Measurements from ENCODE around the gene MAVS.

Gene MAVS

GRCh38 chr20:3846740-3847428, at the start of gene MAVS:
MAVS (plus strand) TSS chr20:3846834; CDS start chr20:3854625, 7,791 bp downstream.
- DNase-seq: peak; percentile 62

DNA sequence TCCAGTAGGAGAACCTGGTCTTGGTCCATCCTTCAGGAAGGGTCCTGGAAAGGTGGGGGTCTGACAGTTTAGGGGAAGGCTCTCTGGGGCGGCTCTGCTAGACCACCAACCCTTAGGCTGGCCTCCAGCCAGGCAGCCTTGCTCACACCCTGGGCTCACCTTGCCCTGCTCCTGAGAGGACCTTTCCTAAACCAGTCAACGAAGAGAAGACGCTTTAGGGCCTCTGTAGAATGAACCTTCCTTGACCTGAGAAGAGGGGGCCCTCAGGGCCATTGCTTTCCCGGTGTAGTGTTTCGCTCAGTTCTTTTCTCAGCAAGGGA, 49.4 kb upstream of the MAVS start:
- DNase-seq: no peak

GRCh38 chr20:3797592-3798372, 48.9 kb upstream of the MAVS start:
- no peak for DNase-seq

DNA sequence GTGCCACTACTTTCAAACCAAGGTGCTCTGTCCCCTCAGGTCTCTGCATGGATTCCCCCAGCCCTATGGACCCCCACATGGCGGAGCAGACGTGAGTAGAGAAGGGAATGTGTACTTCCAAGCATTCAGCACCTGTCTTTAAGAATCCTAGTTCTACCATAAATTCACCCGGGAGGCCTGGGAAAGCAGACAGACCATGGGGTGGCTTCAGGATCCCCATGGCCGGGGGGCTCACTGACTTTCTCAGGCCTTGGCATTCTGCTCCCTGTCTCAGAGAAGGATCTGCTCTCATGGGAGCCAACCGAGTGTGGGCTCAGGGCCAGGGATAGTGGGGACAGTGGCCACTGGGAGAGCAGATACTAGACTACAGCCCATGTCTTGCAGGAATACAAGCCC, 48.3 kb upstream of the MAVS start:
- DNase-seq: no peak

- DNase-seq: no peak
Measured at GRCh38 chr20:3798908-3799248, 47.8 kb upstream of the MAVS start.

GRCh38 chr20:3800256-3800877, 46.3 kb upstream of the MAVS start:
- DNase-seq: no peak

GRCh38 chr20:3800878-3801260, 45.8 kb upstream of the MAVS start:
- no peak for DNase-seq

- no peak for DNase-seq
Measured at GRCh38 chr20:3801299-3801698, 45.3 kb upstream of the MAVS start.

DNA sequence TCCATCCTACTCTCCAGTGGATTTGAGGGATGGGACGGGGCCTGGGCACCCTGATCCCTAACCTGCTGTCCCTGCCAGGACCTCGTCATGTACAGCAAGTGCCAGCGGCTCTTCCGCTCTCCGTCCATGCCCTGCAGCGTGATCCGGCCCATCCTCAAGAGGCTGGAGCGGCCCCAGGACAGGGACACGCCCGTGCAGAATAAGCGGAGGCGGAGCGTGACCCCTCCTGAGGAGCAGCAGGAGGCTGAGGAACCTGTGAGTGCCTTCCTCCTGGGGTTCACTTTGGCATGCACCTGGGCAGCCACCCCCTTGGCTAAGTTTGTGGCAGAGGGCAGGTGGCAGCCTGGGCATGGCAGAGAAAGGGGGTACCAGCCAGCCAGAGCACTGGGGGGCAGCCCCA, 44.8 kb upstream of the MAVS start:
- DNase-seq: no peak

- DNase-seq: no peak
Measured at GRCh38 chr20:3802524-3803239, 44.0 kb upstream of the MAVS start.

DNA sequence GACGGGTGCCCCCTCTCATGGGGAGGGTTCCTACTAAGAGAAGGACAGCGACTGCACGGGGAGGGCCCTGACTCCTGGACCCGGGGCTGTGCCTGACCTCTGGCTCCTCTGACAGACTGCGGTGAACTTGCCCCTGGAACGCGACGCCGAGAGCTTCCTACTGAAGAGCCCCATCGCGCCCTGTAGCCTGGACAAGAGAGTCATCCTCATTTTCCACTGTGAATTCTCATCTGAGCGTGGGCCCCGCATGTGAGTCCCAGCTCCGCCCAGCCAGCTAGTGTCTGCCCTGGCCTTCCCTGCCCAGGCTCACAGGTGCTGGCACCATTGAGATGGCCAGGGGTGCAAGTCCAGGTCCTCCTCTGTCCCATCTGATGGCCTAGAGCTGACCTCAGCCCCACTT, 43.3 kb upstream of the MAVS start:
- no peak for DNase-seq

DNA sequence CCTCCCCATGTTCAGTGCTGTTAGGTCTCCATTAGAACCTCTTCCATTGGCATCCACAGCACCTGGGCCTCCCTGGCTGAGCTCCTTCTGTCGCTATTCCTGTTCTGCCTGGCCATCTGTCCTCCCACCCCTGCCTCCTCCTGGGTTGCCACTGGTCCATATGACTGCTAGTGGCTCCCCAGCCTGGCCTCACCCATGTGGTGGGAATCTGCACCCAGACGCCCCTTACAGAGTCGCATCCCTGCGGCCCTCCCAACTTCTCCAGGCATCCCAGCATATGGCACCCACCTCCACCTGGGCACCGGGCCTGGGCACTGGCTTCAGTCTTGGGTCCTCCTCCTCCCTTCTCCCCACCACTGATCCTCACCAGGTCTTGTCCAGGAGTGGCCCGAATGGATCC, 42.8 kb upstream of the MAVS start:
- DNase-seq: no peak

- DNase-seq: no peak
Measured at GRCh38 chr20:3804254-3804751, 42.3 kb upstream of the MAVS start.

GRCh38 chr20:3804781-3805180, 41.9 kb upstream of the MAVS start:
- DNase-seq: no peak

- no peak for DNase-seq
Measured at GRCh38 chr20:3808544-3808943, 38.1 kb upstream of the MAVS start.

GRCh38 chr20:3811467-3812258, 35.0 kb upstream of the MAVS start:
- DNase-seq: peak; percentile 96

GRCh38 chr20:3812259-3812681, 34.4 kb upstream of the MAVS start:
- DNase-seq: no peak

DNA sequence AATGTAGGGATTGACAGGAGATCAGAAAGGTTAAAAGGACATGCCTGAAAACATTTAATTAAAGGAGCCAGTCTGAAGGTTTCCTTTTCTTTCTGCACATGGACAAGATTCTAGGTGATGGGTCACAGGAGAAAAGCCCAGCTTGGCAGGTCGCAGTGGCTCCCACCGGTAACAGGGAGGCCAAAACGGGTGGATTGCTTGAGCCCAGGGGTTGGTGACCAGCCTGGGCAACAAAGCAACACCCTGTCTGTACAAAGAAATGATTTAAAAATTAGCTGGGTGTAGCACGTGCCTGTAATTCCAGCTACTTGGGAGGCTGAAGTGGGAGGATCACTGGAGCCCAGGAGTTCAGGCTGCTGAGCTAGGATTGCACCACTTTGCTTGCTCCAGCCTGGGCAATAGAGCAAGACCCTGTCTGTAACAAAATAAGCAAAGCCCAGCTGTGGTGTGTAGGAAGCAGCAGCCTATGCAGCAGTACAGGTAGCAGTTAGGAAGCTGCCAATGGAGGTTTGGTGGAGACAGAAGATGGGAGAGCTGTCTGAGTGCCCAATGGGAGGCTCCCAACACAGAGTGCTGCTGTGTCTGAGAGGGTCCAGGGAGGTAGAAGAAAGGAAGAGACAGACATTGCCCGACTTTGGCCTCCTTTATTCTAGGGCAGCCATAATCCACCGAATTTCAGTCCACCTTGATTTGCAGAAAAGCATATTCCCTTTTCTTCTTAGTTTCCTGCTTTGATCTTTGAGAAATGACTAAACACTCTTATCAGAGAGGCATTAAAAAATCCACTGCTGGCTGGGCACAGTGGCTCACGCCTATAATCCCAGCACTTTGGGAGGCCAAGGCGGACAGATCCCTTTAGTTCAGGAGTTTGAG, 33.4 kb upstream of the MAVS start:
- DNase-seq: no peak

- DNase-seq: no peak
Measured at GRCh38 chr20:3813848-3814581, 32.6 kb upstream of the MAVS start.

- DNase-seq: no peak
Measured at GRCh38 chr20:3814928-3815495, 31.6 kb upstream of the MAVS start.

All from NCI-H446 treated with DMSO at 0.1 percent for 48 hours (cell line).